Activated T-cell treated with anti-CD3 and anti-CD28 coated beads for 24 hours (primary cell): Measurements from ENCODE around the gene ZNF507.
"Not testable (repeated sequence)": the region's sequence is repeated elsewhere in the genome, so short reads cannot be mapped to it uniquely, and the experiment has no call there.

Source experiments
- DNase-seq: peaks from one replicate; pipeline ENCODE4 v3.0.0-alpha.2; 2020; ENCODE audit warnings: low read depth

The ZNF507 gene

GRCh38 chr19:32415246-32415645 lies 69.8 kb downstream of the ZNF507 start:
- DNase-seq: no peak

DNA sequence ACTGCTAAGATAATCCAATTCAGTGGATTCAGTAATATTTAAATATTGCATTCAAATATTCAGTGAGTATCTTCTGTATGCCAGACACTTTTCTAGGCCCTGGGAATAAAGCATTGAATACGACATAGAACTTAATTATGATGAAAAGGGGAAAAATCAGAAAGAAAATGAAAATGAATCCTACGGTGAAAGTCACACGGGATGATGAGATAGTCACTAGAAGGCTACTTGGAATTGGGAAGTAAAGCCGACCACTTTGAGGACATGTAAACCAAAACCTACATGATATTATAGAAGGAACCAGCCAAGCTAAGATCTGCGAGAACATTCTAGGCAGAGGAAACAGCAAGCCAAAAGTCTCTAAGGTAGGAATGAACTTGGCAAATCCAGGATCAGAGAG lies 70.3 kb downstream of the ZNF507 start:
- no peak for DNase-seq

- no peak for DNase-seq
These were observed 71.5 kb downstream of the ZNF507 start for GRCh38 chr19:32416749-32417456.

GRCh38 chr19:32418155-32418554 lies 72.7 kb downstream of the ZNF507 start:
- no peak for DNase-seq

- no peak for DNase-seq
These were observed 76.4 kb downstream of the ZNF507 start for GRCh38 chr19:32421589-32422361.

DNA sequence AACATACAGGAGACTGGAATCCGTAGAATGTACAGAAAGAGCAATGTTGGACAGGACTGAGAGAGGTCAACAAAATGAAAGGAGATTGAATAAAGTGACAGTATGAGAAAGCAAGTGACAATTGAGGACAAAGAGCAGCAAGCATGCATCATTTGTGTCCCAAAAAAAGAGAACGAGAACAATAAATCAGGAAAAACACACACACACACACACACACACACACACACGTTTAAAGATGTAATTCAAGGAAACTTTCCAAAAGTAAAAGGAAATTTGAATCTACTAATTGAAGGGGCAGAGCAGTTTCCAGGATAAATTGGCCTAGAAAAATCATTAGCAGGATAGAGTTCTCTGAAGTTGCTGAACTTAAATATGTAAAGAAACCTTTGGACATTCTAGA lies 77.0 kb downstream of the ZNF507 start:
- no peak for DNase-seq

- DNase-seq: not testable (repeated sequence)
These were observed 78.5 kb downstream of the ZNF507 start for GRCh38 chr19:32423944-32424343.

DNA sequence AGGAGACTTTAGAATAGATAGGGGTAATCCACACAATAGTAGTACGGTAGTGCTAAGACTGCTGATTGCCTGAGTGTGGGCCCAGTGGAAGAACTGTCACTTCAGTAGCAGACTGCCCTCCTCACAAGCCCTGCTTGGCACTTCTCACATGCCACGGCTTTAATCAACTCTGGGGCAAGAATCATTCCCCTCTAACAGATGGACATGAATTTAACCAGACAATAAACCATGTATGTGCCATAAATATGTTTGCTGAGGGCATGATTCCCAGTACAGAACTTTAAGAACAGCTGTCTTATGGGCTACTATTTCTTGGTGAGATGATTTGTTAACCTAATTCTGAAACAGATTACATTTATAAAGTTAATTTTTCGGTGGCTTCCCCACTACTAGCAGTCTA lies 82.1 kb downstream of the ZNF507 start:
- no peak for DNase-seq

DNA sequence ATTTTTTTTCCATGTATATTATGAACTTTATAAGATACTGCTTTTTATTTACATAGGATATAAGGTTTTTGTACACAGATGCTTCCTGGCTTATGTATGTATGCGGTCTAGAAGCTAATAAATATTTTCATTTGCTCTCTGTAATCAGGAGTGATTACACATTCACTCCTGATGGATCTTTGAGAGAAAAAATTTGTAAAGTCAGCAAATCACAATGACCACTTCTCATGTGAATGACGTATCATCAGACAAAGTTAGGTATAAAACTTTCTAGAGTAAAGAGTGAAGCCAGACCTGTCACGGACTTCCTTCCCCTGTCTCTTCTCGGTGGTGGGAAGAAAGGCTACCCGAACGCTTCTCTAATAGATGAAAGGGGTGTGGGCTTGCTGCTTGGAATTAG lies 91.3 kb downstream of the ZNF507 start:
- no peak for DNase-seq

DNA sequence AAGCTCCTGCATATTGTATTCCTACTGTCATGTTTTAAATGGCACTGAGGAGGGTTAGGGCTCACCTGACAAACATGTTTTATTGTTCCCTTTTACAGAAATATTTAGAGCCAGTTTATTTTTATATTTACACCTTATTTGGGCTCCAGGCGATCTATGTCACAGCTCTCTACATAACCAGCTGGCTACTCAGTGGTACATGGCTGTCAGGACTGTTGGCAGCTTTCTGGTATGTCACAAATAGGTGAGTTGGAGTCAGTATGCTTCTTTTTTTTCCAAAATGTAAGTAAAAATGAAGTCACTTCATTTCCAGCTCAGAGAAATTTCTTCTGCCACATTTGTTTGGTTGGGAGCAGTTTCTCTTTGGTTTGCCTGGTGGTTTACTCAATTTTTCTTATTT lies 91.7 kb downstream of the ZNF507 start:
- no peak for DNase-seq
